Activated T-cell treated with anti-CD3 and anti-CD28 coated beads, Interleukin-2, amount 50 U/mL, for 4 hours (primary cell): ENCODE data around the gene GLDC. TPM values are rescaled to one million over a fixed set of nuclear protein-coding genes. Genes with fewer than 3 reads are reported as not detected.
"Not testable (repeated sequence)": the region's sequence is repeated elsewhere in the genome, so short reads cannot be mapped to it uniquely, and the experiment has no call there.

Experiments
- ATAC-seq, 2 donors: fragments of 200-7000 bp; cut with Tn5 transposase; one replicate each; pipeline ENCODE4 v1.10.0; 2021
- DNase-seq: peaks from one replicate; pipeline ENCODE4 v3.0.0-alpha.2; 2020
- H3K27me3 Mint-ChIP-seq: one replicate; pipeline ENCODE4 v1.8.0; 2021; ENCODE audit warnings: low read depth, mixed read lengths
- H3K36me3 Mint-ChIP-seq: one replicate; pipeline ENCODE4 v1.8.0; 2022; ENCODE audit warnings: mixed read lengths; ENCODE audit not compliant: insufficient read depth
- H3K4me1 Mint-ChIP-seq: one replicate; pipeline ENCODE4 v1.8.0; 2021; ENCODE audit warnings: low read depth, mixed read lengths
- H3K4me3 Mint-ChIP-seq: one replicate; pipeline ENCODE4 v1.8.0; 2021; ENCODE audit warnings: mild to moderate bottlenecking, moderate library complexity, mixed read lengths
- H3K9me3 Mint-ChIP-seq: one replicate; pipeline ENCODE4 v1.8.0; 2021; ENCODE audit warnings: mixed read lengths
- total RNA-seq, 3 donors: library from RNA; stranded (reverse); gene quantifications; one replicate each; pipeline ENCODE4 v1.2.1, GENCODE V29; 2021

GLDC gene
- 1 to 10 TPM in 2 of 3 donors, under 1 TPM in 1; 0.63 to 3.6 (median 3.5) TPM for total RNA-seq

DNA sequence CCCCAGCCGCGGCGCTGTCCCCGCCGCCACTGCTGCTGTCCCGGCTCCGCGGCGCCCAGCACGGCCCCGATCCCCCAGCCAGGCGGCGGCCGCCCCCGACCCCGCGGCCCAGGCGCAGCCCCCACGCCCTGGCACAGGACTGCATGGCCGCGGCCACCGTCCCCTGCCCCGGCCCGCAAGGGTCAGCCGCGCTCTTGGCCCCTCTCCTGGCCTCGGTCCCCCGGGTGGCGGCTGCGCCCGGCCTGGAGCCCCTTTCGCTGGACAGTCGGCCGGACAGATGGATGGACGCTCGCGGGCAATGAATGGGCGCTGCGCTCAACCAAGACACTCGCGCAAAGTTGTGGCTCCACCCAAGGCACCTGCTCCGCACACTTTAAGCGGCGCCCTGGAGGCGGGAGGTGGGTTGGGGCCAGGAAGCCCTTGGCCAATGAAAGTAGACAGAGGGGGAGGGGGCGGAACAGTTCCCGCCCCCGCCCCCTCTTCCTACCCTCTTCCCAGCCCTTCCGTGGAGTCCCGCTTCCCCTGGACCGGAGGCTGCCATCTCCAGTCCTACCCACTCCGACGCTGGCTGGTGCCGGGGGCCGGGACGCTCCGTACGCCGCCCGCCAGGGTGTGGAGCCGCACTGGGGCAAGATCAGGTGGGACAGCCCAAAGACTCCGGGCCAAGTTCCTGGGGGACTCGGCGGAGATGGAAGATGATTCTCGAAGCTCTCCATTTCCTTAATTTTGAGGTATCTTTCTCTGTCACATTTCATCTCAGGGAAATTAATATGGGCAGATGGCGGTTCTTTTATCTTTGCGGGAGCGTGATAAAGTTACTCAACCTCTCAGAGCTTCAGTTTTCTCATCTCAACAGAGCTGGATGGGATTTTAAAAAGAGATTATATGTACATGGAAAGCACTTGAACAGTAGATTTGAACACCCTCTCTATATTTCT lies at the start of gene GLDC:
TSS of gene GLDC (minus strand) at position 375 of the 938 bp plus-strand sequence. CDS start at position 145, 230 bp downstream.
- Mint-ChIP-seq H3K9me3 (no peaks in the 10 kb centered on the region), H3K4me3 (peak within 1 kb of the TSS; percentile 82), H3K36me3 (no peaks in the 10 kb centered on the region), H3K4me1 (peaks cover 21% of the 10 kb centered on the region), H3K27me3 (peaks cover 60% of the 10 kb centered on the region)
- peak; percentile 67 to 84 for ATAC-seq
- DNase-seq = peak; percentile 33

DNA sequence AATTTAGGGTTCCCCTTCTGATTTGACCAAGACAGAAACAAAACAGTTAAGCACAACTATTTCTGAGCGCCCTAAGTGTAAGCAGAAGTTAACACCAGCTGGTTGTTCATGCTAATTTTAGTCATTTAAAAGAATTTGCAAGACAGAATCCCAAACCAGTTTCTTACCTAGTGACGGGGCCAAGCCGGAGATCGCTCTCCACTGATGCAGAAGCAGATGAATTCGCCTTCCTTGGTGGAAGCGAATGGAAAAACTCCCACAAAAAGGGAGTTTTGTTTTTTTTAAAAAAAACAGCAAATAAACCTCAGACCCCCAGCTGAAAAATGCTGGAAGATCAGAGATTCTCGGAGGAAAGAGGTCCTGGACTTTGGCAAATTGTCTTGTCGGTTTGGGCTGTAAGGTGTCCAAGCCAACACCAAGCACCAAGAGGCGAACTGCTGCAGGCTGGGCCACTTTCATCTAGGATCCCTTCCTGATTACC lies 47.4 kb upstream of the GLDC start:
- DNase-seq = no peak
- Mint-ChIP-seq H3K27me3 (no peaks in the 10 kb centered on the region), H3K4me3 (no peak overlapping the region), H3K4me1 (no peaks in the 10 kb centered on the region), H3K9me3 (no peaks in the 10 kb centered on the region), H3K36me3 (no peaks in the 10 kb centered on the region)
- no peak for ATAC-seq

DNA sequence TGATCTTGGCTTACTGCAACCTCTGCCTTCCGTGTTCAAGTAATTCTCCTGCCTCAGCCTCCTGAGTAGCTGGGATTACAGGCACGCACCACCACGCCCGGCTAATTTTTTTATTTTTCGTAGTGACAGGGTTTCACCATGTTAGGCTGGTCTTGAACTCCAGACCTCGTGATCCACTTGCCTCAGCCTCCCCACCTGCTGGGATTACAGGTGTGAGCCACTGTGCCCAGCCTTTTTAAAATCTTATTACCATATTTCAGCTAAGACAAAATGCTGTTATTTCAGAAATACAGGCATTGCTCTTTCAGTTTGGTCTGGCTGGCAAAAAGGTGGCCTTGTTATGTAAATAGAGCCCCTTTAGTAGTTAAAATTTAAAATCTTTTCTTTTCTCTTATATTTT lies 46.9 kb upstream of the GLDC start:
- ATAC-seq (no peak), DNase-seq (no peak)
- no peaks in the 10 kb centered on the region for H3K4me1 Mint-ChIP-seq
- no peak overlapping the region for H3K4me3 Mint-ChIP-seq
- no peaks in the 10 kb centered on the region for H3K36me3 Mint-ChIP-seq
- no peaks in the 10 kb centered on the region for H3K9me3 Mint-ChIP-seq
- H3K27me3 Mint-ChIP-seq = no peaks in the 10 kb centered on the region

DNA sequence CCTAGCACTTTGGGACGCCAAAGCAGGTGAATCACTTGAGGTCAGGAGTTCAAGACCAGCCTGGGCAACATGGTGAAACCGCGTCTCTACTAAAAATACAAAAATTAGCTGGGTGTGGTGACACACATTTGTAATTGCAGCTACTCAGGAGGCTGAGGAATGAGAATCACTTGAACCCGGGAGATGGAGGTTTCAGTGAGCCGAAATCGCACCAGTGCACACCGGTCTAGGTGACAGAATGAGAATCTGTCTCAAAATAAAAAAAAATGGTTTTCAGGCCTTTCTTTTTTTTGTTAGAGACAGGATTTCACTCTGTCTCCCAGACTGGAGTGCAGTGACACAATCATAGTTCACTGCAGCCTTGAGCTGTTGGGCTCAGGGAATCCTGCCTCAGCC lies 45.1 kb upstream of the GLDC start:
- H3K4me1 Mint-ChIP-seq, H3K4me3 Mint-ChIP-seq, H3K9me3 Mint-ChIP-seq, ATAC-seq, H3K36me3 Mint-ChIP-seq, DNase-seq, H3K27me3 Mint-ChIP-seq: not testable (repeated sequence)

DNA sequence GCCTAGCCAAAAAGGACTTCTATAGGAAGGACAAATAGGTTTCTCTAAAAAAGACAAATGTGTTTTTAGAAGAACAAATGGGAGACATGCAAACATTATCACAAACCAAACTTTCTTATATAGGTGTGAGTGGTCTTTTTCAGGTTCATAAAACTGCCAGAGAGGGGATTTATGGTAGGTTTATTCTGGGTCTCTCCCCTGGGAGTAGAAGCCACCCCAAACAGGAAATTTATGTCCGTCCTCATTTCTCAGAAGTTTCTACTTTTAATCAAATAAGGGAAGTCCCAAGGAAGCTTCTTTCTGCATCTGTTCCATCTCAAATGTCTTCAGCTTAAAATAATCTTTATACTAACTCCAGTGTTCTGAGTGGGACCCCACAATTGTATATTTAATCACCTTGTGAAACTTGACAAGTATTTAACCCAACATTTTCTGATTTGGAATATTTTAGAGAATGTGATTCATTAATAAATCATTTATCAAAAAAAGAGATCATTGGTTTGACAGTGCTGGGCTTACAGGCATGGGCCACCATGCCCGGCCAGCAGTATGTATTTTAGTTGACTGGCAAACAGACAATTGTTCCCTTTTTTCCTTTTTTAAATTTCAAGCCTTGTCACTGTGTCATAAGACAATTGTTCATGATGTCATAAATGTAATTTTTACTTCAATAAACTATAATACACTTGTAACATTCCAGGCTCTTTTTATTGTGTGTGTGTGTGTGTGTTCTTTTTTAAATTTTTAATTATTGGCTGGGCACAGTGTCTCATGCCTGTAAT lies 44.6 kb upstream of the GLDC start:
- H3K4me3 Mint-ChIP-seq = no peak overlapping the region
- no peak for DNase-seq
- H3K4me1 Mint-ChIP-seq = peaks cover 3% of the 10 kb centered on the region
- H3K36me3 Mint-ChIP-seq = no peaks in the 10 kb centered on the region
- H3K9me3 Mint-ChIP-seq = no peaks in the 10 kb centered on the region
- ATAC-seq = no peak
- no peaks in the 10 kb centered on the region for H3K27me3 Mint-ChIP-seq

DNA sequence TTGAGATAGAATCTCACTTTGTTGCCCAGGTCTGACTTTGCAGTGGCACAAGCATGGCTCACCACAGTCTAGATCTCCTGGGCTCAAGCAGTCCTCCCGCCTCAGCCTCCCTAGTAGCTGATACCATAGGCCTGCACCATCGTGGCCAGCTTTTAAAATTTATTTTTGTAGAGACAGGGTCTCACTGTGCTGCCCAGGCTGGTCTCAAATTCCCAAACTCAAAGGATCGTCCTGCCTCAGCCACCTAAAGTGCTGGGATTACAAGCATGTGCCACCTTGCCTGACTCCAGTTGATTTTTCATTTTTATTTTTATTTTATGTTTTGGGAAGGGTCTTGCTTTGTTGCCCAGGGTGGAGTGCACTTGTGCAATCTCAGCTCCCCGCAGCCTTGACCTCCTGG lies 41.7 kb upstream of the GLDC start:
- Mint-ChIP-seq H3K36me3 (no peaks in the 10 kb centered on the region), H3K4me3 (no peak overlapping the region), H3K4me1 (peaks cover 10% of the 10 kb centered on the region), H3K9me3 (no peaks in the 10 kb centered on the region), H3K27me3 (no peaks in the 10 kb centered on the region)
- no peak for DNase-seq
- no peak for ATAC-seq

DNA sequence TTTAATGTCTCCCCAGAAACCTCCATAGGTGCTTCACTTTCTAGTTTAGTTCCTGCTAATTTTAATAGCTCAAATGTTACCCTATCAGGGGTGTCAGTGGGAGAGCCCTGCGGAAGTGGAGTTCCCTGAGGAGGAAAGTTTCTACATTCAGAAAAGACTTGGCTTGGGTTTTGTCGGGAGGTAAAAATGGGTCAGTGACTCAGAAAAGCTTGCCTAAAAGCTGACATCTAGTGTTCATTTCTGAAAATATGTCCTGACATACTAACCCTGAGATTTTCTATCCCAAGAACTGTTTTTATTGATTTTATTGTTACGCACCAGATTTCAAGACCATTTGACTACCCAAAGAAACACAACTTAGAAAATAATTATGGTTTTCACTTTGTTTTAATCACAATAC lies 40.9 kb upstream of the GLDC start:
- H3K27me3 Mint-ChIP-seq = no peaks in the 10 kb centered on the region
- ATAC-seq (no peak), DNase-seq (no peak)
- no peak overlapping the region for H3K4me3 Mint-ChIP-seq
- no peaks in the 10 kb centered on the region for H3K36me3 Mint-ChIP-seq
- no peaks in the 10 kb centered on the region for H3K9me3 Mint-ChIP-seq
- H3K4me1 Mint-ChIP-seq = peaks cover 10% of the 10 kb centered on the region

DNA sequence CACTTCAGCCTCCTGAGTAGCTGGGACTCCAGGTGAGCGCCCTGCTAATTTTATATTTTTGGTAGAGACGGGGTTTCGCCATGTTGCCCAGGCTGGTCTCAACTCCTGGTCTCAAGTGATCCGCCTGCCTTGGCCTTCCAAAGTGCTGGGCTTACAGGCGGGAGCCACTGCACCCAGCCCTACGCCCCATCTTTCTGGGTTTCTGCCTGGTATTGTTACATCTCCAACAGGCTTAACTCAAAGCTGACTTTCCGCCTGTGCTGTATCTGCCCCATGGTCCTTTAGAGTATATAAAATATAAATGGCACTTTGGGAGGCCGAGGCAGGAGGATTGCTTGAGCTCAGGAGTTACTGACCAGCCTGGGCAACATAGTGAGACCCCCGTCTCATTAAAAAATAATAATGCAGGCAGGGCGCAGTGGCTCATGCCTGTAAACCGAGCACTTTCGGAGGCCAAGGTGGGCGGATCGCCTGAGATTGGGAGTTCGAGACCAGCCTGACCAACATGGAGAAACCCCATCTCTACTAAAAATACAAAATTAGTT lies 36.5 kb upstream of the GLDC start:
- H3K27me3 Mint-ChIP-seq = no peaks in the 10 kb centered on the region
- H3K4me1 Mint-ChIP-seq = peaks cover 15% of the 10 kb centered on the region
- no peak for ATAC-seq
- H3K4me3 Mint-ChIP-seq = peak overlapping the region; percentile 92
- no peak for DNase-seq
- no peaks in the 10 kb centered on the region for H3K36me3 Mint-ChIP-seq
- no peaks in the 10 kb centered on the region for H3K9me3 Mint-ChIP-seq

DNA sequence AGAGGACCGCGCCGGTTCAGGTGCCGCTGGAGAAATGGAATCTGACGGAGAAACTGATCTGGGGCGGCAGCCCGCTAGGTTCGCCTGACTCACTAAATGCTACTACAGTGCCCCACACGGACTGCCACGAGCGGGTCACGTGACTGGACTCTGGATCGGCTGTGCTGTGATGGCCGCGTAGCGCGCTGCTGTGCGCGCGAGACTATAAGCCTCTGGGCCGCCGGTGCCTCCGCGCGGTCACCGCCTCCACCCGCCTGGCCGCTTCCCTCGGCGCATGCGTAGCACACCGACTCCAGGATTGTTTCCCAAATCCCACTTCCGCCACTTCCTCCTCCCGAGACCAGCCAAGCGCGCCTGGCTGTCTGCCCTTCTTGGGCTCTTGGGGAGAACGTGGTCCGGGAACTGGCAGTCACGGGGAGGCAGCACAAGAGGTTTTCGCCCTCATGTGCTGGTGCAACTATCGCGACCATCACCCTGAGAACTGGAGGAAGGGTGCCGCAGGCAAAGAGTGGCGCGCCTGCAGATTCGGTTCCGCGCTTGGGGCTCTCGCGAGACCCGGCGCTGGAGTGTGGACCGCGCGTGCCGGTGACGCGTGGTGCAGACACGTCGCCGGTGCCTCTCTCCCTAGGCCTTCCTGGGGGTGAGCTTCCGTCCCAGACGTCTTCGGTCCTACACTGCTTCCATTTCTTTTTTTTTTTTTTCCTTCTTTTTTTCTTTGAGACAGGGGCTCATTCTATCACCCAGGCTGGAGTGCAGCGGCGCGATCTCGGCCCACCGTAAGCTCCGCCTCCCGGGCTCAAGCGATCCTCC lies 35.8 kb upstream of the GLDC start:
- H3K4me1 Mint-ChIP-seq = peaks cover 14% of the 10 kb centered on the region
- peak; percentile 86 for DNase-seq

DNA sequence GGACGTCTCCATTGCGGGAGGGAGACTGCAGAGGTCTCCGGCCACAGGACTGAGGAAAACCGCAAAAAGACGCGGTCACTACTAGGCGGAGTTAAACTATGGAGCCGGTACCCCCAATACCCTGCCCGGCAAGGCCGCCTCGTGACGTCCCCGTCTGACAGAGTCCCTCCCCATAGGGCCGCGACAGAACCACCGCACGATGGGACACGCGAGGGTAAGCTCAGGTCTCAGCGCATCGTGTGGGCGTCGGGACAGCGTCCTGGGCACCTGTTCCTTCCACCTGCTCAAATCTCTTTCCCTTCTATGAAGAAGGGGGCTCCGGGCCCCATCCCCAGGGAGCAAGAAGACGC lies 35.2 kb upstream of the GLDC start:
- Mint-ChIP-seq H3K27me3 (no peaks in the 10 kb centered on the region), H3K4me3 (peak overlapping the region; percentile 92), H3K9me3 (no peaks in the 10 kb centered on the region), H3K4me1 (peaks cover 12% of the 10 kb centered on the region), H3K36me3 (no peaks in the 10 kb centered on the region)
- ATAC-seq = peak; percentile 53 to 60
- peak; percentile 57 for DNase-seq

More for the DNA sequence above, 35.8 kb upstream of the GLDC start:
- peak overlapping the region; percentile 92 for H3K4me3 Mint-ChIP-seq
- H3K36me3 Mint-ChIP-seq = no peaks in the 10 kb centered on the region
- ATAC-seq = peak; percentile 95 to 96
- H3K9me3 Mint-ChIP-seq = no peaks in the 10 kb centered on the region
- H3K27me3 Mint-ChIP-seq = no peaks in the 10 kb centered on the region

DNA sequence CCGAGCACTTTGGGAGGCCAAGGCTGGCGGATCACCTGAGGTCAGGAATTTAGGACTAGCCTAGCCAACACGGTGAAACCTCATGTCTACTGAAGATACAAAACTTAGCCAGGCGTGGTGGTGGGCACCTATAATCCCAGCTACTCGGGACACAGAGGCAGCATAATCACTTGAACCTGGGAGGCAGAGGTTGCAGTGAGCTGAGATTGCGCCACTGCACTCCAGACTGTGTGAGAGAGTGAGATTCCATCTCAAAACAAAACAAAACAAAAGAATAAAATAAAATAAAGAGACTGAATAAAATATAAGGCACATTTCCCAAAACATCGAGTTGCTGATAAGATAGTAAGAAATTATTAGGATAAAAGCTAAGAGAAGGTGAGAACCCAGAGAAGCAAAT lies 32.3 kb upstream of the GLDC start:
- no peak overlapping the region for H3K4me3 Mint-ChIP-seq
- H3K9me3 Mint-ChIP-seq = no peaks in the 10 kb centered on the region
- H3K27me3 Mint-ChIP-seq = no peaks in the 10 kb centered on the region
- ATAC-seq (no peak), DNase-seq (no peak)
- no peaks in the 10 kb centered on the region for H3K36me3 Mint-ChIP-seq
- H3K4me1 Mint-ChIP-seq = peaks cover 7% of the 10 kb centered on the region

DNA sequence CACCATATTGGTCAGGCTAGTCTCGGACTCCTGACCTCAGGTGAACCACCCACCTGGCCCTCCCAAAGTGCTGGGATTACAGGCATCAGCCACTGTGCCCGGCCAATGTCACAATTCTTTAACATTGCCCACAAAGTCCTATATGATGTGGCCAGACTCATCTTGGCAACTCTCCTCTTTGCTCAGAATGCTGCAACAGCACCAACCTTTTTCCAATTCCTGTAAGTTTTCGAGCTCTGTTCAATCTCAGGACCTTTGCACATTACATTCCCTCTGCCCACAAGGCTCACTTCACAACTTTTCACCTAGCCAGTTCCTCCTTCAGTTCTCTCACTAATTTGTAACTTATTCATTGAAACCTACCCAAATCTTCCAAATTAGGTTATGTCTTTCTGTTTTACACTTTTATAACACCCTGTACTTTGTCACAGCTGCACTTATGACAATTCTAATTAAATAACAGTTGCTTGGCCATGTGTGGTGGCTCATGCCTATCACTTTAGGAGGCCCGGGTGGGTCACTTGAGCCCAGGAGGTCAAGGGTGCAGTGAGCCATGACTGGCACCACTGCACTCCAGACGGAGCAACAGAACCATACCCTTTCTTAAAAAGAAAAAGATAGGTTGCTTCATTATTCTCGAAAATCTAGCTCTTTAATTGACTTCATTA lies 30.9 kb upstream of the GLDC start:
- H3K9me3 Mint-ChIP-seq = no peaks in the 10 kb centered on the region
- H3K4me1 Mint-ChIP-seq = peaks cover 5% of the 10 kb centered on the region
- no peaks in the 10 kb centered on the region for H3K27me3 Mint-ChIP-seq
- DNase-seq (no peak), ATAC-seq (no peak)
- H3K4me3 Mint-ChIP-seq = no peak overlapping the region
- H3K36me3 Mint-ChIP-seq = no peaks in the 10 kb centered on the region

DNA sequence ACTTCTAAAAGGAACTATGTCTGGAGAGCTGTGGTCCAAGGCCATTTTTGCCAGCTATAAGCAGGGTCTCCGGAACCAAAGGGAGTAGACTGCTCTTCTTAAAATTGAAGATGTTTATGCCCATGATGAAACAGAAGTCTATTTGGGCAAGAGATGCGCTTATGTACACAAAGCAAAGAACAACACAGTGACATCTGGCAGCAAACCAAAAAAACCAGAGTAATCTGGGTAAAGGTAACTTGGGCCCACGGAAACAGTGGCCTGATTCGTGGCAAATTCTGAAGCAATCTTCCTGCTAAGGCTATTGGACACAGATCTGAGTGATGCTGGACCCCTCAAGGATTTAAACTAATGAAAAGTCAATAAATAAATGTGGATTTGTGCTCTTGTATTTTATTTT lies 29.7 kb upstream of the GLDC start:
- no peaks in the 10 kb centered on the region for H3K27me3 Mint-ChIP-seq
- no peak for DNase-seq
- no peak for ATAC-seq
- no peak overlapping the region for H3K4me3 Mint-ChIP-seq
- H3K4me1 Mint-ChIP-seq = no peaks in the 10 kb centered on the region
- H3K36me3 Mint-ChIP-seq = no peaks in the 10 kb centered on the region
- H3K9me3 Mint-ChIP-seq = no peaks in the 10 kb centered on the region
